ENCODE measurements around the gene TBC1D10A.

- TF ChIP-seq REST (IDR thresholded peaks at IDR 0.05; ENCODE audit: low read depth) (no peak), TAF1 (IDR thresholded peaks at IDR 0.05; ENCODE audit: low read depth) (no peak), TEAD4 (IDR thresholded peaks at IDR 0.05) (no peak), EP300 (IDR thresholded peaks at IDR 0.05; ENCODE audit: borderline replicate concordance) (no peak), EGR1 (IDR thresholded peaks at IDR 0.05) (no peak), CEBPB (IDR thresholded peaks at IDR 0.05) (no peak), CREB1 (IDR thresholded peaks at IDR 0.05; ENCODE audit: low read depth) (no peak), TCF12 (IDR thresholded peaks at IDR 0.05; ENCODE audit: low read depth) (no peak), ZBTB7A (IDR thresholded peaks at IDR 0.05; ENCODE audit: low read depth) (no peak)
- TF ChIP-seq, protein P1, sequence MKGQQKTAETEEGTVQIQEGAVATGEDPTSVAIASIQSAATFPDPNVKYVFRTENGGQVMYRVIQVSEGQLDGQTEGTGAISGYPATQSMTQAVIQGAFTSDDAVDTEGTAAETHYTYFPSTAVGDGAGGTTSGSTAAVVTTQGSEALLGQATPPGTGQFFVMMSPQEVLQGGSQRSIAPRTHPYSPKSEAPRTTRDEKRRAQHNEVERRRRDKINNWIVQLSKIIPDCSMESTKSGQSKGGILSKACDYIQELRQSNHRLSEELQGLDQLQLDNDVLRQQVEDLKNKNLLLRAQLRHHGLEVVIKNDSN (IDR thresholded peaks at IDR 0.05): no peak
- TF ChIP-seq, protein P2, sequence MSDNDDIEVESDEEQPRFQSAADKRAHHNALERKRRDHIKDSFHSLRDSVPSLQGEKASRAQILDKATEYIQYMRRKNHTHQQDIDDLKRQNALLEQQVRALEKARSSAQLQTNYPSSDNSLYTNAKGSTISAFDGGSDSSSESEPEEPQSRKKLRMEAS (IDR thresholded peaks at IDR 0.05): no peak
Measured at GRCh38 chr22:30294066-30294465, 32.7 kb downstream of the TBC1D10A start.
